Measurements from ENCODE around the gene DTD1.

The DTD1 gene

GRCh38 chr20:18712131-18712530, 124.3 kb downstream of the DTD1 start:
- no peak for TF ChIP-seq CTCF (IDR thresholded peaks at IDR 0.05)
- H3K4me3 ChIP-seq (ENCODE audit: low read depth in 1 of 2, low read length in 1 of 2): no peak overlapping the region
- H3K27me3 ChIP-seq: no peaks in the 10 kb centered on the region
- H3K27ac ChIP-seq: no peak overlapping the region
- H3K9me3 ChIP-seq: no peaks in the 10 kb centered on the region
- H3K36me3 ChIP-seq: no peaks in the 10 kb centered on the region
- H3K4me1 ChIP-seq (ENCODE audit: control insufficient read depth in 1 of 2, insufficient read depth in 1 of 2, low read depth in 1 of 2, low read length in 1 of 2): peaks cover 0 to 4% of the 10 kb centered on the region in 2 experiments

GRCh38 chr20:18712882-18713281, 125.0 kb downstream of the DTD1 start:
- Histone ChIP-seq H3K36me3 (no peaks in the 10 kb centered on the region), H3K27me3 (no peaks in the 10 kb centered on the region), H3K4me1 (ENCODE audit: control insufficient read depth in 1 of 2, insufficient read depth in 1 of 2, low read depth in 1 of 2, low read length in 1 of 2) (peaks cover 0 to 6% of the 10 kb centered on the region in 2 experiments), H3K27ac (no peak overlapping the region), H3K4me3 (ENCODE audit: low read depth in 1 of 2, low read length in 1 of 2) (no peak overlapping the region), H3K9me3 (no peaks in the 10 kb centered on the region)
- TF ChIP-seq CTCF (IDR thresholded peaks at IDR 0.05): no peak

- H3K36me3 ChIP-seq: no peaks in the 10 kb centered on the region
- no peak overlapping the region for H3K4me3 ChIP-seq (ENCODE audit: low read depth in 1 of 2, low read length in 1 of 2)
- H3K27me3 ChIP-seq: no peaks in the 10 kb centered on the region
- peaks cover 0 to 6% of the 10 kb centered on the region in 2 experiments for H3K4me1 ChIP-seq (ENCODE audit: control insufficient read depth in 1 of 2, insufficient read depth in 1 of 2, low read depth in 1 of 2, low read length in 1 of 2)
- no peaks in the 10 kb centered on the region for H3K9me3 ChIP-seq
- H3K27ac ChIP-seq: no peak overlapping the region
- no peak for TF ChIP-seq CTCF (IDR thresholded peaks at IDR 0.05)
Measured at GRCh38 chr20:18715564-18715963, 127.7 kb downstream of the DTD1 start.

- Histone ChIP-seq H3K27ac (no peak overlapping the region), H3K27me3 (no peaks in the 10 kb centered on the region), H3K36me3 (no peaks in the 10 kb centered on the region), H3K4me3 (ENCODE audit: low read depth in 1 of 2, low read length in 1 of 2) (no peak overlapping the region), H3K9me3 (no peaks in the 10 kb centered on the region), H3K4me1 (ENCODE audit: control insufficient read depth in 1 of 2, insufficient read depth in 1 of 2, low read depth in 1 of 2, low read length in 1 of 2) (peaks cover 0 to 6% of the 10 kb centered on the region in 2 experiments)
- TF ChIP-seq CTCF (IDR thresholded peaks at IDR 0.05): no peak
Measured at GRCh38 chr20:18717062-18717461, 129.2 kb downstream of the DTD1 start.

GRCh38 chr20:18718129-18718528, 130.3 kb downstream of the DTD1 start:
- no peak overlapping the region for H3K4me3 ChIP-seq (ENCODE audit: low read depth in 1 of 2, low read length in 1 of 2)
- H3K27ac ChIP-seq: no peak overlapping the region
- TF ChIP-seq CTCF (IDR thresholded peaks at IDR 0.05): no peak
- peaks cover 0 to 6% of the 10 kb centered on the region in 2 experiments for H3K4me1 ChIP-seq (ENCODE audit: control insufficient read depth in 1 of 2, insufficient read depth in 1 of 2, low read depth in 1 of 2, low read length in 1 of 2)
- H3K9me3 ChIP-seq: no peaks in the 10 kb centered on the region
- H3K27me3 ChIP-seq: no peaks in the 10 kb centered on the region
- H3K36me3 ChIP-seq: no peaks in the 10 kb centered on the region

GRCh38 chr20:18719426-18719825, 131.6 kb downstream of the DTD1 start:
- Histone ChIP-seq H3K36me3 (no peaks in the 10 kb centered on the region), H3K27ac (no peak overlapping the region), H3K4me1 (ENCODE audit: control insufficient read depth in 1 of 2, insufficient read depth in 1 of 2, low read depth in 1 of 2, low read length in 1 of 2) (peaks cover 0 to 6% of the 10 kb centered on the region in 2 experiments), H3K27me3 (no peaks in the 10 kb centered on the region), H3K4me3 (ENCODE audit: low read depth in 1 of 2, low read length in 1 of 2) (no peak overlapping the region), H3K9me3 (no peaks in the 10 kb centered on the region)
- TF ChIP-seq CTCF (IDR thresholded peaks at IDR 0.05): no peak
